Hematopoietic multipotent progenitor cell treated with erythropoietin and hydrocortisone succinate and interleukin-3 and kit ligand, for 15 days (in vitro differentiated cells): ENCODE data around the gene UBASH3A.
"Not testable (repeated sequence)": the region's sequence is repeated elsewhere in the genome, so short reads cannot be mapped to it uniquely, and the experiment has no call there.

ENCODE experiments used
- DNase-seq: peaks from one replicate; pipeline ENCODE4 v3.0.0-alpha.2; 2015; ENCODE audit warnings: low spot score

The UBASH3A gene

GRCh38 chr21:42468491-42469131 lies 64.9 kb downstream of the UBASH3A start:
- no peak for DNase-seq

- DNase-seq = no peak
These were observed 65.6 kb downstream of the UBASH3A start for GRCh38 chr21:42469272-42469671.

- not testable (repeated sequence) for DNase-seq
These were observed 66.0 kb downstream of the UBASH3A start for GRCh38 chr21:42469726-42470125.

GRCh38 chr21:42471206-42471605 lies 67.5 kb downstream of the UBASH3A start:
- no peak for DNase-seq

- DNase-seq = no peak
These were observed 68.1 kb downstream of the UBASH3A start for GRCh38 chr21:42471716-42472330.

- no peak for DNase-seq
These were observed 68.8 kb downstream of the UBASH3A start for GRCh38 chr21:42472521-42472920.

GRCh38 chr21:42473498-42474042 lies 69.9 kb downstream of the UBASH3A start:
- DNase-seq = no peak

- no peak for DNase-seq
These were observed 70.5 kb downstream of the UBASH3A start for GRCh38 chr21:42474043-42474831.

- DNase-seq = no peak
These were observed 71.3 kb downstream of the UBASH3A start for GRCh38 chr21:42475036-42475435.

GRCh38 chr21:42475526-42476387 lies 72.1 kb downstream of the UBASH3A start:
- no peak for DNase-seq

GRCh38 chr21:42476388-42477331 lies 73.0 kb downstream of the UBASH3A start:
- DNase-seq = no peak

GRCh38 chr21:42478504-42478903 lies 74.8 kb downstream of the UBASH3A start:
- no peak for DNase-seq

GRCh38 chr21:42479582-42479981 lies 75.9 kb downstream of the UBASH3A start:
- DNase-seq = no peak

- no peak for DNase-seq
These were observed 77.0 kb downstream of the UBASH3A start for GRCh38 chr21:42480736-42481135.

- no peak for DNase-seq
These were observed 77.5 kb downstream of the UBASH3A start for GRCh38 chr21:42481169-42481568.

GRCh38 chr21:42484966-42485365 lies 81.3 kb downstream of the UBASH3A start:
- no peak for DNase-seq

- no peak for DNase-seq
These were observed 82.4 kb downstream of the UBASH3A start for GRCh38 chr21:42486072-42486471.

GRCh38 chr21:42486531-42486930 lies 82.8 kb downstream of the UBASH3A start:
- DNase-seq = no peak

GRCh38 chr21:42489006-42489563 lies 85.4 kb downstream of the UBASH3A start:
- no peak for DNase-seq

GRCh38 chr21:42489991-42490390 lies 86.3 kb downstream of the UBASH3A start:
- DNase-seq = no peak
